Type B pancreatic cell (in vitro differentiated cells): ENCODE data around the gene FRMD8. TPM values are rescaled to one million over a fixed set of nuclear protein-coding genes. Genes with fewer than 3 reads are reported as not detected.
A peak's percentile ranks its signal among the peaks of the same experiment; 100 is the strongest.
"Not testable (repeated sequence)": the region's sequence is repeated elsewhere in the genome, so short reads cannot be mapped to it uniquely, and the experiment has no call there.

Experiments
- DNase-seq: peaks from one replicate; pipeline ENCODE4 v3.0.0; 2021; ENCODE audit warnings: mixed read lengths; ENCODE audit not compliant: unreplicated experiment; ENCODE audit errors: extremely low spot score
- H3K27ac Mint-ChIP-seq: 2 replicates; pipeline ENCODE4 v1.8.0; 2021; ENCODE audit warnings: mild to moderate bottlenecking, mixed read lengths
- H3K27me3 Mint-ChIP-seq: 2 replicates; pipeline ENCODE4 v1.8.0; 2021; ENCODE audit warnings: mixed read lengths
- H3K36me3 Mint-ChIP-seq: 2 replicates; pipeline ENCODE4 v1.8.0; 2021; ENCODE audit warnings: mixed read lengths
- H3K4me1 Mint-ChIP-seq: one replicate; pipeline ENCODE4 v1.8.0; 2021; ENCODE audit warnings: mixed read lengths; ENCODE audit not compliant: unreplicated experiment
- H3K4me3 Mint-ChIP-seq: 2 replicates; pipeline ENCODE4 v1.8.0; 2021; ENCODE audit warnings: mild to moderate bottlenecking, mixed read lengths
- H3K9me3 Mint-ChIP-seq: 2 replicates; pipeline ENCODE4 v1.8.0; 2021; ENCODE audit warnings: mixed read lengths
- total RNA-seq: library from RNA; stranded (reverse); gene quantifications from 2 replicates; pipeline ENCODE4 v1.2.1, GENCODE V29; 2021; ENCODE audit warnings: low replicate concordance
- TF ChIP-seq, protein P1 (sequence below): fragments of 200-600 bp; sonication (generic); conservative IDR thresholded peaks from 2 replicates; pipeline ENCODE4 v1.5.0; 2021; ENCODE audit warnings: antibody characterized with exemption, mild to moderate bottlenecking

FRMD8 gene
- total RNA-seq, 1 donor from 2014 or later: 35.0 TPM

DNA sequence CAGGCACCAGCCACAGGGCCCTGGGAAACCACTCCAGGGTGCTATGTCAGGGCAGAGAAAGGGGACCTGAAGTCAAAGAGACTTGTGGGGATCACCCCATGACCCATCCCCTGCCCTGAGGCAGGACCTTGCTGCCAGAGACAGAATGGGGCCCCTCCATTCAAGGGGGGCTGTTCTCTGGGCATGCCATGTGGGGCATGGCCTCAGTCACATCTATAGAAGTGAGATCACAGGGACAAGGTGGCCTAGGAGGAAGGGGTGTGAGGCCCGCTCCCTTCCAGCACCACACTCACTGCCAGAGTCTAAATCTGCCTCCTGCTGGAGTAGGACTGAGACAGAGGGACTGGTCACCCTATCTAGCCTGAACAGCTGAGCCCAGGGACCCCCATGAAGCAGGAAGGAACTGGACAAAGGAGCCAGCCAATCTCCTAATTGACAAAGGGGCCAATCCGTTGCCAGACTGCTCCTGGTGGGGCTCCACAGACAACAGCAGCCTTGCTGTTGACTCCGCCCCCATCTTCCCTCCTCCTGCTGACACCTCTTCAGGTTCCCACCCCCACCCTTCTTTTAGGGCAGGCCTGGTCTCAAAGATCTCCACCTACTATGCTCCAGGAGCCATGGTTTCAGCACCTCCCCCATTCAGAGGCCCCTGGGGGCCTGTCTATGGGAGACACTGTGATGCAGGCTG is 62.1 kb downstream of the FRMD8 start:
- Mint-ChIP-seq H3K4me1 (peaks cover 33% of the 10 kb centered on the region), H3K36me3 (peaks cover 3% of the 10 kb centered on the region), H3K27ac (peak overlapping the region; percentile 47), H3K4me3 (no peak overlapping the region), H3K9me3 (no peaks in the 10 kb centered on the region), H3K27me3 (no peaks in the 10 kb centered on the region)
- TF ChIP-seq, protein P1, sequence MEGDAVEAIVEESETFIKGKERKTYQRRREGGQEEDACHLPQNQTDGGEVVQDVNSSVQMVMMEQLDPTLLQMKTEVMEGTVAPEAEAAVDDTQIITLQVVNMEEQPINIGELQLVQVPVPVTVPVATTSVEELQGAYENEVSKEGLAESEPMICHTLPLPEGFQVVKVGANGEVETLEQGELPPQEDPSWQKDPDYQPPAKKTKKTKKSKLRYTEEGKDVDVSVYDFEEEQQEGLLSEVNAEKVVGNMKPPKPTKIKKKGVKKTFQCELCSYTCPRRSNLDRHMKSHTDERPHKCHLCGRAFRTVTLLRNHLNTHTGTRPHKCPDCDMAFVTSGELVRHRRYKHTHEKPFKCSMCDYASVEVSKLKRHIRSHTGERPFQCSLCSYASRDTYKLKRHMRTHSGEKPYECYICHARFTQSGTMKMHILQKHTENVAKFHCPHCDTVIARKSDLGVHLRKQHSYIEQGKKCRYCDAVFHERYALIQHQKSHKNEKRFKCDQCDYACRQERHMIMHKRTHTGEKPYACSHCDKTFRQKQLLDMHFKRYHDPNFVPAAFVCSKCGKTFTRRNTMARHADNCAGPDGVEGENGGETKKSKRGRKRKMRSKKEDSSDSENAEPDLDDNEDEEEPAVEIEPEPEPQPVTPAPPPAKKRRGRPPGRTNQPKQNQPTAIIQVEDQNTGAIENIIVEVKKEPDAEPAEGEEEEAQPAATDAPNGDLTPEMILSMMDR: no peak
- no peak for DNase-seq

DNA sequence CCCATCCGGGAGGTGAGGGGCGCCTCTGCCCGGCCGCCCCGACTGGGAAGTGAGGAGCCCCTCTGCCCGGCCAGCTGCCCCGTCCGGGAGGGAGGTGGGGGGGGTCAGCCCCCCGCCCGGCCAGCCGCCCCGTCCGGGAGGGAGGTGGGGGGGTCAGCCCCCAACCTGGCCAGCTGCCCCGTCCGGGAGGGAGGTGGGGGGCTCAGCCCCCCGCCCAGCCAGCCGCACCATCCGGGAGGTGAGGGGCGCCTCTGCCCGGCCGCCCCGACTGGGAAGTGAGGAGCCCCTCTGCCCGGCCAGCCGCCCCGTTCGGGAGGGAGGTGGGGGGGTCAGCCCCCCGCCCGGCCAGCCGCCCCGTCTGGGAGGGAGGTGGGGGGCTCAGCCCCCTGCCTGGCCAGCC is 64.9 kb downstream of the FRMD8 start:
- H3K27ac Mint-ChIP-seq, H3K36me3 Mint-ChIP-seq, DNase-seq, H3K9me3 Mint-ChIP-seq, H3K4me3 Mint-ChIP-seq, H3K27me3 Mint-ChIP-seq: not testable (repeated sequence)
- H3K4me1 Mint-ChIP-seq: peaks cover 28% of the 10 kb centered on the region

DNA sequence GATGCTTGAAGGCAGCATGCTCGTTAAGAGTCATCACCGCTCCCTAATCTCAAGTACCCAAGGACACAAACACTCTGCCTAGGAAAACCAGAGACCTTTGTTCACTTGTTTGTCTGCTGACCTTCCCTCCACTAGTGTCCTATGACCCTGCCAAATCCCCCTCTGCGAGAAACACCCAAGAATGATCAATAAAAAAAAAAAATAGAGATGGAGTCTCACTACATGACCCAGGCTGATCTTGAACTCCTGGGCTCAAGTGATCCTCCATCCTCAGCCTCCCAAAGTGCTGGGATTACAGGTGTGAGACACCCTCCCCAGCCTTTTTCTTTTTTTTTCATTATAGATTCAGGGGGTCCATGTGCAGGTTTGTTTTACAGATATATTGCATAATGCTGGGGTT is 65.8 kb downstream of the FRMD8 start:
- Mint-ChIP-seq H3K4me1 (peaks cover 34% of the 10 kb centered on the region), H3K27ac (peak overlapping the region; percentile 71), H3K4me3 (peak overlapping the region; percentile 40)
- not testable (repeated sequence) for H3K36me3 Mint-ChIP-seq, DNase-seq, H3K27me3 Mint-ChIP-seq, H3K9me3 Mint-ChIP-seq

DNA sequence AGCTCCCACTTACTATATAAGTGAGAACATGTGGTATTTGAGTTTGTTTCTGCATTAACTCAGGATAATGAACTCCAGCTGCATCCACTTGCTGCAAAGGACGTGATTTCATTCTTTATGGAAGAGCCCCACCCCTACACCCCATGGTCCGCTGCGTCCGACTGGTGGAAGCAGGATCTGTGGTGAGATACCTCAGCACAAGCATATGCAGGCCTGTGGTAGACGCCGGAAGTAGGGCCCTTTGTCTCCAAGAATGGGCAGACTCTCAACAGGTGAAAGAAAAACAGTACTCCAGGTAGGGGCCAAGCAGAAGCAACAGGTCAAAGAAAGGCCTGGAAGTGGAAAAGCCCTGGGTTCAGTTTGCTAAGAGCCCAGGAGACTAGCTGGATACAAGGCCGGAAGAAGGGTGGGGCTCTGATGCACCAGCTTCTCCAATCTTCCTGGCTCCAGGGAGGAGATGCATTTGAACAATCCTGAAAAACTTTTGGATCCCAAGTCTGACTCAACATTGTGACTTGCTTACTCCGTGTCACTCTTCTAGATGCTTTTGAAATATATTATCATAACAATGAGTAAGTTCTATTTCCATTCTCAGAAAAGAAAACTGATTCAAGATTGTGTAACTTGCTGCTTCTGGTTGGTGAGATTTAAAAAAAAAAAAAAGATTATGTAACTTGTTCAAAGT is 66.5 kb downstream of the FRMD8 start:
- no peaks in the 10 kb centered on the region for H3K27me3 Mint-ChIP-seq
- peak overlapping the region; percentile 71 for H3K27ac Mint-ChIP-seq
- peak overlapping the region; percentile 40 for H3K4me3 Mint-ChIP-seq
- H3K36me3 Mint-ChIP-seq: no peaks in the 10 kb centered on the region
- TF ChIP-seq, protein P1: no peak
- DNase-seq: no peak
- peaks cover 34% of the 10 kb centered on the region for H3K4me1 Mint-ChIP-seq
- H3K9me3 Mint-ChIP-seq: no peaks in the 10 kb centered on the region

DNA sequence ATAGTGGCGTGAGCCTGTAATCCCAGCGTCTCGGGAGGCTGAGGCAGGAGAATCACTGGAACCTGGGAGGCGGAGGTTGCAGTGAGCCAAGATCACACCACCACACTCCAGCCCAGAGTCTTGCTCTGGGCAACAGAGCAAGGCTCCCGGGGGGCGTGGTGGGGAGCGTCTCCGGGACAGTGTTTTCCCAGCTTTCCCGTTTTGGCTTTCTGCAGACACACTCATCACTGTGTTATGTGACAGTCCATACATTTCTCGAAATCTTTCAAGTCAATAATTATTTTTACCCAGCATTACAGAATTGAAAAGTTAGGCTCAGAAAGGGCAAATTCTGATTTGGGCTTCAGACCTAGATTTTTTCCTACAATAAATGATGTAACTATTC is 67.9 kb downstream of the FRMD8 start:
- Mint-ChIP-seq H3K9me3 (no peaks in the 10 kb centered on the region), H3K36me3 (no peaks in the 10 kb centered on the region), H3K27ac (no peak overlapping the region), H3K27me3 (no peaks in the 10 kb centered on the region), H3K4me3 (peak overlapping the region; percentile 80), H3K4me1 (peaks cover 32% of the 10 kb centered on the region)
- DNase-seq: no peak
- TF ChIP-seq, protein P1: no peak

DNA sequence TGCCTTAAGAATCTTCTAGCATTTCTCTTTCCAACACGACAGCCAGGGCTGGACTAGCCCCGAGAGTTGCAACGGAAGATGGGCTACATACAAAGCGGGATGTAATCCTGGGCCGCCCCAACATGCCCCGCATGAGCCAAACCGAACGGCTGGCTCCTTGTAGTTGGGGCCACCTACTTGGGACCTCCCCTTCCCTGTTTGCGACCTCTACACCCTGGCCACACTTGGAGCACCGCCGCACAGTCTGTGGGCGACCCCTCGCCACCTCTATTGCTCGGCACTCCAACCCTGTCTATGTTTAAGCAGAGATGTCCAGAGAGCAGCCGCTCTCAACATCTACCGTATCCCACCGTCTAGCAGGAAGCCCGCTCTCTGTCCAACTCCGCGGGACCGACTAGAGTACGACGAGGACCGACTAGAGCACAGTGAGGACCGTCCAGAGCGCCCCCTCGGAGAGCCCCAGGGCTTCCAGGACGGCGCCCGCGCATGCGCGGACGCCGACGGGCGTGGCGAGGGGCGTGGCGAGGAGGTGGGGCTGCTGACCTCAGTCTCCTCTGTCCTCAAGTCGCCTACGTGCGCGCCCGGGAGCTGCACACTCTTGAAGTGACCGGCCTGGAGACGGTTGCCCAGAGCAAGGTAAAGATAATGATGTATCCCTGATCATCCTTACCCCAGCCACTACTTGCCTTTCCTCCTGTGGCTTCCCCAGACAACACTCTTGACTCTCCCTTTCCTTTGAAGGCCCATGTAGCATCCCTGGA is 68.4 kb downstream of the FRMD8 start:
- TF ChIP-seq, protein P1: no peak
- Mint-ChIP-seq H3K9me3 (no peaks in the 10 kb centered on the region), H3K4me3 (peak overlapping the region; percentile 80), H3K27ac (peak overlapping the region; percentile 31), H3K27me3 (no peaks in the 10 kb centered on the region), H3K36me3 (no peaks in the 10 kb centered on the region), H3K4me1 (peaks cover 29% of the 10 kb centered on the region)
- no peak for DNase-seq
